ENCODE data around the gene DNER.

The DNER gene

GRCh38 chr2:229463841-229464346, 250.5 kb downstream of the DNER start:
- DNase-seq (ENCODE audit: low read depth) = no peak
- no peak for TF ChIP-seq CTCF (conservative IDR thresholded peaks at IDR 0.05; ENCODE audit: low read depth, low read length)
- no peak overlapping the region for H3K4me3 ChIP-seq (ENCODE audit: low read depth, low read length)

- TF ChIP-seq CTCF (conservative IDR thresholded peaks at IDR 0.05; ENCODE audit: low read depth, low read length) = no peak
- no peak for DNase-seq (ENCODE audit: low read depth)
- H3K4me3 ChIP-seq (ENCODE audit: low read depth, low read length) = no peak overlapping the region
These were observed 252.2 kb downstream of the DNER start for GRCh38 chr2:229462112-229462511.

GRCh38 chr2:229456091-229456490, 258.3 kb downstream of the DNER start:
- DNase-seq (ENCODE audit: low read depth) = peak; percentile 32
- H3K4me3 ChIP-seq (ENCODE audit: low read depth, low read length) = no peak overlapping the region
- TF ChIP-seq CTCF (conservative IDR thresholded peaks at IDR 0.05; ENCODE audit: low read depth, low read length) = no peak

- peak; percentile 94 for DNase-seq (ENCODE audit: low read depth)
- no peak for TF ChIP-seq CTCF (conservative IDR thresholded peaks at IDR 0.05; ENCODE audit: low read depth, low read length)
- no peak overlapping the region for H3K4me3 ChIP-seq (ENCODE audit: low read depth, low read length)
These were observed 259.3 kb downstream of the DNER start for GRCh38 chr2:229454934-229455631.

GRCh38 chr2:229453230-229453629, 261.1 kb downstream of the DNER start:
- no peak overlapping the region for H3K4me3 ChIP-seq (ENCODE audit: low read depth, low read length)
- no peak for DNase-seq (ENCODE audit: low read depth)
- TF ChIP-seq CTCF (conservative IDR thresholded peaks at IDR 0.05; ENCODE audit: low read depth, low read length) = no peak

- no peak overlapping the region for H3K4me3 ChIP-seq (ENCODE audit: low read depth, low read length)
- DNase-seq (ENCODE audit: low read depth) = no peak
- no peak for TF ChIP-seq CTCF (conservative IDR thresholded peaks at IDR 0.05; ENCODE audit: low read depth, low read length)
These were observed 262.5 kb downstream of the DNER start for GRCh38 chr2:229451852-229452251.

GRCh38 chr2:229447227-229447626, 267.1 kb downstream of the DNER start:
- no peak for TF ChIP-seq CTCF (conservative IDR thresholded peaks at IDR 0.05; ENCODE audit: low read depth, low read length)
- DNase-seq (ENCODE audit: low read depth) = no peak
- no peak overlapping the region for H3K4me3 ChIP-seq (ENCODE audit: low read depth, low read length)

Measured in choroid plexus epithelial cell (primary cell).